GM23338 (cell line): ENCODE measurements around the gene SUSD1. TPM values are rescaled to one million over a fixed set of nuclear protein-coding genes. Genes with fewer than 3 reads are reported as not detected.
A peak's percentile ranks its signal among the peaks of the same experiment; 100 is the strongest.

Experiments used
- ATAC-seq: fragments of 200-7000 bp; cut with Tn5 transposase; 3 replicates; pipeline ENCODE4 v1.9.1; 2020
- DNase-seq: peaks from one replicate; pipeline ENCODE4 v3.0.0-alpha.2; 2015; ENCODE audit warnings: low spot score
- H2AFZ ChIP-seq: fragments of 200-600 bp; sonication (generic); 2 replicates; pipeline ENCODE4 v1.8.0; 2016; ENCODE audit warnings: antibody characterized with exemption, mild to moderate bottlenecking, moderate library complexity
- H3F3A ChIP-seq: fragments of 200-600 bp; sonication (generic); replicated peaks from 2 replicates; pipeline ENCODE4 v1.8.0; 2017; ENCODE audit warnings: antibody characterized with exemption, mixed run types, low read depth
- H3K27ac ChIP-seq: fragments of 200-600 bp; sonication (generic); 2 replicates; pipeline ENCODE4 v1.6.1; 2016; ENCODE audit warnings: low read depth
- H3K27me3 ChIP-seq: fragments of 200-600 bp; sonication (generic); 2 replicates; pipeline ENCODE4 v1.8.0; 2016; ENCODE audit warnings: mild to moderate bottlenecking, mixed run types, moderate library complexity; ENCODE audit not compliant: insufficient read depth
- H3K36me3 ChIP-seq: fragments of 200-600 bp; sonication (generic); 2 replicates; pipeline ENCODE4 v1.8.0; 2016; ENCODE audit warnings: mild to moderate bottlenecking; ENCODE audit not compliant: insufficient read depth
- H3K4me1 ChIP-seq: fragments of 200-600 bp; sonication (generic); 2 replicates; pipeline ENCODE4 v1.8.0; 2016; ENCODE audit warnings: mild to moderate bottlenecking, moderate library complexity; ENCODE audit not compliant: insufficient read depth
- H3K4me2 ChIP-seq: fragments of 200-600 bp; sonication (generic); 2 replicates; pipeline ENCODE4 v1.7.1; 2017; ENCODE audit warnings: mixed run types
- H3K4me3 ChIP-seq: fragments of 200-600 bp; sonication (generic); 2 replicates; pipeline ENCODE4 v1.6.1; 2016; ENCODE audit warnings: mixed run types
- H3K79me2 ChIP-seq: fragments of 200-600 bp; sonication (generic); replicated peaks from 2 replicates; pipeline ENCODE4 v1.8.0; 2017; ENCODE audit warnings: mild to moderate bottlenecking; ENCODE audit not compliant: insufficient read depth
- H3K9me2 ChIP-seq: fragments of 200-600 bp; sonication (generic); 2 replicates; pipeline ENCODE4 v1.8.0; 2017; ENCODE audit not compliant: insufficient read depth
- H4K20me1 ChIP-seq: fragments of 200-600 bp; sonication (generic); replicated peaks from 2 replicates; pipeline ENCODE4 v1.8.0; 2017; ENCODE audit warnings: mild to moderate bottlenecking; ENCODE audit not compliant: insufficient read depth
- H3K27ac Mint-ChIP-seq: 2 replicates; pipeline ENCODE4 v1.8.0; 2020; ENCODE audit warnings: inconsistent platforms, mild to moderate bottlenecking, moderate library complexity, mixed read lengths
- H3K27me3 Mint-ChIP-seq: 3 replicates; pipeline ENCODE4 v1.8.0; 2022; ENCODE audit warnings: low read depth, mild to moderate bottlenecking, moderate library complexity, mixed read lengths, inconsistent platforms; ENCODE audit not compliant: insufficient read depth, poor library complexity
- H3K36me3 Mint-ChIP-seq: 3 replicates; pipeline ENCODE4 v1.8.0; 2021; ENCODE audit warnings: low read depth, mild to moderate bottlenecking, inconsistent platforms, moderate library complexity, mixed read lengths
- H3K4me1 Mint-ChIP-seq: 3 replicates; pipeline ENCODE4 v1.8.0; 2020; ENCODE audit warnings: mild to moderate bottlenecking, inconsistent platforms, mixed read lengths
- H3K4me3 Mint-ChIP-seq: 3 replicates; pipeline ENCODE4 v1.8.0; 2021; ENCODE audit warnings: moderate library complexity, mild to moderate bottlenecking, inconsistent platforms, mixed read lengths
- H3K9me3 Mint-ChIP-seq: 3 replicates; pipeline ENCODE4 v1.8.0; 2020; ENCODE audit warnings: moderate library complexity, mild to moderate bottlenecking, inconsistent platforms, mixed read lengths
- CTCF ChIP-seq, 2 experiments: fragments of 200-600 bp in 1 of 2; sonication (generic) in 1 of 2; conservative IDR thresholded peaks; 2 replicates each; pipeline versions ENCODE4 v1.5.1 to v1.6.1; 2016 to 2017; ENCODE audit warnings: antibody characterized with exemption in 2 of 2, low read depth in 2 of 2, mild to moderate bottlenecking in 2 of 2, moderate library complexity in 1 of 2
- EZH2 ChIP-seq: fragments of 200-600 bp; sonication (generic); IDR thresholded peaks from one replicate; pipeline ENCODE4 v1.8.0; 2017; ENCODE audit warnings: antibody characterized with exemption, mild to moderate bottlenecking, low read depth; ENCODE audit not compliant: unreplicated experiment
- EZH2phosphoT487 ChIP-seq: fragments of 200-600 bp; sonication (generic); IDR thresholded peaks from one replicate; pipeline ENCODE4 v1.8.1; 2018; ENCODE audit warnings: antibody characterized with exemption; ENCODE audit not compliant: unreplicated experiment
- JUNB ChIP-seq: IDR thresholded peaks from one replicate; pipeline ENCODE4 v1.6.1; 2016; ENCODE audit warnings: antibody characterized with exemption; ENCODE audit not compliant: unreplicated experiment
- NANOG ChIP-seq: IDR thresholded peaks from 2 replicates; pipeline ENCODE4 v1.6.1; 2016; ENCODE audit warnings: antibody characterized with exemption, borderline replicate concordance
- POLR2AphosphoS5 ChIP-seq: IDR thresholded peaks from 2 replicates; pipeline ENCODE4 v1.6.1; 2016; ENCODE audit warnings: antibody characterized with exemption, low read depth
- STAT1 ChIP-seq: IDR thresholded peaks from one replicate; pipeline ENCODE4 v1.6.1; 2016; ENCODE audit warnings: antibody characterized with exemption; ENCODE audit not compliant: unreplicated experiment
- ZNF114 ChIP-seq: fragments of 250-450 bp; sonication (Bioruptor Pico); IDR thresholded peaks from 2 replicates; pipeline ENCODE4 v1.5.0; 2020; ENCODE audit warnings: mild to moderate bottlenecking, moderate library complexity
- ZNF331 ChIP-seq: fragments of 250-450 bp; sonication (Bioruptor Pico); IDR thresholded peaks from 2 replicates; pipeline ENCODE4 v1.5.0; 2020; ENCODE audit warnings: low read depth, mild to moderate bottlenecking, moderate library complexity
- polyA plus RNA-seq: library from polyadenylated mRNA; unstranded; fragments of >200 nt; fragmentation: Nextera tagmentation; extraction: Ambion mirVana; gene quantifications from 2 replicates; pipeline ENCODE4 v1.2.1, GENCODE V29; 2016
- total RNA-seq: library from RNA; depleted of rRNA; stranded (reverse); fragments of >200 nt; shearing (Covaris generic); gene quantifications from 2 replicates; pipeline ENCODE4 v1.2.3, GENCODE V29; 2014
- TF ChIP-seq, protein P1 (sequence below): IDR thresholded peaks from one replicate; pipeline ENCODE4 v1.6.1; 2018; ENCODE audit warnings: antibody characterized with exemption; ENCODE audit not compliant: unreplicated experiment

Gene SUSD1
- total and polyA plus RNA-seq, 2 experiments from 2014 or later: 1.2 to 6.4 TPM

- Histone ChIP-seq H3K4me2 (no peak overlapping the region), H4K20me1 (no peaks in the 10 kb centered on the region), H3K36me3 (no peaks in the 10 kb centered on the region), H2AFZ (no peak overlapping the region), H3K79me2 (no peaks in the 10 kb centered on the region), H3K9me2 (no peaks in the 10 kb centered on the region), H3F3A (no peaks in the 10 kb centered on the region), H3K4me3 (no peak overlapping the region), H3K27ac (no peak overlapping the region), H3K27me3 (no peaks in the 10 kb centered on the region), H3K4me1 (peaks cover 15% of the 10 kb centered on the region; the same call in 1 of the 2 replicates)
- Mint-ChIP-seq H3K27ac (no peak overlapping the region), H3K9me3 (peaks cover 8% of the 10 kb centered on the region; the same call in 2 of the 3 replicates), H3K4me3 (no peak overlapping the region), H3K36me3 (no peaks in the 10 kb centered on the region), H3K4me1 (peaks cover 22% of the 10 kb centered on the region), H3K27me3 (peaks cover 12% of the 10 kb centered on the region)
- no peak for ATAC-seq
- DNase-seq: no peak
- TF ChIP-seq STAT1 (no peak), POLR2AphosphoS5 (no peak), JUNB (no peak), CTCF (conservative IDR thresholded peaks at IDR 0.05; ENCODE audit: low read depth in 2 of 2) (no peak), EZH2phosphoT487 (no peak), NANOG (no peak), ZNF114 (CRISPR knock-in tag) (no peak), ZNF331 (no peak)
- TF ChIP-seq, protein P1, sequence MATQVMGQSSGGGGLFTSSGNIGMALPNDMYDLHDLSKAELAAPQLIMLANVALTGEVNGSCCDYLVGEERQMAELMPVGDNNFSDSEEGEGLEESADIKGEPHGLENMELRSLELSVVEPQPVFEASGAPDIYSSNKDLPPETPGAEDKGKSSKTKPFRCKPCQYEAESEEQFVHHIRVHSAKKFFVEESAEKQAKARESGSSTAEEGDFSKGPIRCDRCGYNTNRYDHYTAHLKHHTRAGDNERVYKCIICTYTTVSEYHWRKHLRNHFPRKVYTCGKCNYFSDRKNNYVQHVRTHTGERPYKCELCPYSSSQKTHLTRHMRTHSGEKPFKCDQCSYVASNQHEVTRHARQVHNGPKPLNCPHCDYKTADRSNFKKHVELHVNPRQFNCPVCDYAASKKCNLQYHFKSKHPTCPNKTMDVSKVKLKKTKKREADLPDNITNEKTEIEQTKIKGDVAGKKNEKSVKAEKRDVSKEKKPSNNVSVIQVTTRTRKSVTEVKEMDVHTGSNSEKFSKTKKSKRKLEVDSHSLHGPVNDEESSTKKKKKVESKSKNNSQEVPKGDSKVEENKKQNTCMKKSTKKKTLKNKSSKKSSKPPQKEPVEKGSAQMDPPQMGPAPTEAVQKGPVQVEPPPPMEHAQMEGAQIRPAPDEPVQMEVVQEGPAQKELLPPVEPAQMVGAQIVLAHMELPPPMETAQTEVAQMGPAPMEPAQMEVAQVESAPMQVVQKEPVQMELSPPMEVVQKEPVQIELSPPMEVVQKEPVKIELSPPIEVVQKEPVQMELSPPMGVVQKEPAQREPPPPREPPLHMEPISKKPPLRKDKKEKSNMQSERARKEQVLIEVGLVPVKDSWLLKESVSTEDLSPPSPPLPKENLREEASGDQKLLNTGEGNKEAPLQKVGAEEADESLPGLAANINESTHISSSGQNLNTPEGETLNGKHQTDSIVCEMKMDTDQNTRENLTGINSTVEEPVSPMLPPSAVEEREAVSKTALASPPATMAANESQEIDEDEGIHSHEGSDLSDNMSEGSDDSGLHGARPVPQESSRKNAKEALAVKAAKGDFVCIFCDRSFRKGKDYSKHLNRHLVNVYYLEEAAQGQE: no peak
These were observed 9.1 kb upstream of the SUSD1 start for GRCh38 chr9:112184221-112184620.

GRCh38 chr9:112180387-112180881, 5.3 kb upstream of the SUSD1 start:
- peaks cover 20% of the 10 kb centered on the region for H3K4me1 Mint-ChIP-seq
- Histone ChIP-seq H3K79me2 (no peaks in the 10 kb centered on the region), H3K4me3 (no peak overlapping the region), H3K36me3 (no peaks in the 10 kb centered on the region), H3K4me1 (peaks cover 10% of the 10 kb centered on the region; the same call in 1 of the 2 replicates), H3K9me2 (no peaks in the 10 kb centered on the region), H3K27me3 (peaks cover 23% of the 10 kb centered on the region), H2AFZ (peak overlapping the region; percentile 63; the same call in 1 of the 2 replicates), H3K27ac (no peak overlapping the region), H3F3A (0 out of 2 replicates have a peak, but pooled peaks cover 4% of the 10 kb centered on the region), H4K20me1 (no peaks in the 10 kb centered on the region), H3K4me2 (no peak overlapping the region)
- H3K4me3 Mint-ChIP-seq: no peak overlapping the region
- H3K27me3 Mint-ChIP-seq: peaks cover 25% of the 10 kb centered on the region
- no peak overlapping the region for H3K27ac Mint-ChIP-seq
- no peaks in the 10 kb centered on the region for H3K36me3 Mint-ChIP-seq
- ATAC-seq: no peak
- TF ChIP-seq ZNF331: no peak
- no peak for TF ChIP-seq EZH2
- no peak for TF ChIP-seq EZH2phosphoT487
- TF ChIP-seq NANOG: no peak
- TF ChIP-seq CTCF (conservative IDR thresholded peaks at IDR 0.05; ENCODE audit: low read depth in 2 of 2): no peak
- H3K9me3 Mint-ChIP-seq: peaks cover 8% of the 10 kb centered on the region; the same call in 2 of the 3 replicates
- DNase-seq: no peak
